Endothelial cell of umbilical vein (primary cell): ENCODE data around the gene APBB1. TPM values are rescaled to one million over a fixed set of nuclear protein-coding genes. Genes with fewer than 3 reads are reported as not detected.
"Not testable (repeated sequence)": the region's sequence is repeated elsewhere in the genome, so short reads cannot be mapped to it uniquely, and the experiment has no call there.

Experiments used
- BruUV-seq: library from RNA; stranded (reverse); fragments of 400-500 nt; replicated peaks from 2 replicates; lab custom pipeline; 2021; lab: Mats Ljungman, UMichigan
- CTCF ChIA-PET: fragments of 300-600, 350-600 bp; sonication (Branson Sonifier 250); formaldehyde crosslinking; loops from one replicate; lab custom pipeline; 2021; ENCODE audit warnings: antibody characterized with exemption, inconsistent platforms; lab: Charles Lee
- POLR2A ChIA-PET: fragments of 300-600, 350-600 bp; sonication (Branson Sonifier 250); formaldehyde crosslinking; loops from one replicate; lab custom pipeline; 2021; ENCODE audit warnings: antibody characterized with exemption, inconsistent platforms; lab: Charles Lee
- DNase-seq: peaks from one replicate; pipeline ENCODE4 v3.0.0-alpha.2; 2011; ENCODE audit warnings: low read depth, low spot score
- FAIRE-seq: peaks from 2 replicates; lab custom pipeline; 2011; peaks lifted over from hg19 to GRCh38; lab: Jason Lieb, UNC
- H2AFZ ChIP-seq: 2 replicates; pipeline ENCODE4 v1.6.0; 2012; ENCODE audit warnings: low read depth, low read length, control low read depth, inconsistent platforms
- H3K27ac ChIP-seq: 2 replicates; pipeline ENCODE4 v1.5.1; 2011; ENCODE audit warnings: low read depth, mild to moderate bottlenecking, control low read depth, low read length, moderate library complexity; ENCODE audit not compliant: insufficient read depth
- H3K27me3 ChIP-seq, 2 experiments: 2 replicates each; pipeline versions ENCODE4 v1.6.0 to v1.6.1; 2011; ENCODE audit warnings: low read length in 2 of 2, mixed read lengths in 1 of 2; ENCODE audit not compliant: control insufficient read depth in 2 of 2, insufficient read depth in 2 of 2
- H3K36me3 ChIP-seq, 2 experiments: 2 replicates in 1 of 2; 3 replicates in 1 of 2; pipeline ENCODE4 v1.5.1; 2011; ENCODE audit warnings: low read length in 2 of 2, mild to moderate bottlenecking in 1 of 2, moderate library complexity in 1 of 2; ENCODE audit not compliant: control insufficient read depth in 2 of 2, insufficient read depth in 2 of 2; ENCODE audit errors: extremely low read depth in 1 of 2
- H3K4me1 ChIP-seq: 3 replicates; pipeline ENCODE4 v1.5.1; 2011; ENCODE audit warnings: mild to moderate bottlenecking, low read length; ENCODE audit not compliant: control insufficient read depth, insufficient read depth; ENCODE audit errors: extremely low read depth
- H3K4me2 ChIP-seq: 2 replicates; pipeline ENCODE4 v1.6.1; 2011; ENCODE audit warnings: low read length, control low read depth, mixed read lengths; ENCODE audit not compliant: insufficient read depth
- H3K4me3 ChIP-seq, 3 experiments: fragments of 200-600 bp in 1 of 3; sonication (generic), shearing (Covaris generic) in 1 of 3; replicated peaks in 1 of 3; 2 replicates each; pipeline ENCODE4 v1.5.1; 2011 to 2016; ENCODE audit warnings: control low read depth in 3 of 3, low read length in 3 of 3, mild to moderate bottlenecking in 2 of 3, inconsistent platforms in 1 of 3, low read depth in 1 of 3, moderate library complexity in 1 of 3; ENCODE audit not compliant: insufficient read depth in 1 of 3
- H3K79me2 ChIP-seq: 2 replicates; pipeline ENCODE4 v1.6.0; 2012; ENCODE audit warnings: low read length, inconsistent platforms; ENCODE audit not compliant: control insufficient read depth, insufficient read depth
- H3K9ac ChIP-seq: replicated peaks from 2 replicates; pipeline ENCODE3; 2011; ENCODE audit warnings: low read length, control low read depth; ENCODE audit not compliant: insufficient read depth; ENCODE audit errors: extremely low read depth
- H3K9me1 ChIP-seq: replicated peaks from 3 replicates; pipeline ENCODE4 v1.6.0; 2011; ENCODE audit warnings: mild to moderate bottlenecking, low read length; ENCODE audit not compliant: control insufficient read depth, insufficient read depth; ENCODE audit errors: extremely low read depth
- H3K9me3 ChIP-seq: replicated peaks from 2 replicates; pipeline ENCODE4 v1.5.1; 2012; ENCODE audit warnings: low read length, inconsistent platforms; ENCODE audit not compliant: control insufficient read depth, insufficient read depth
- H4K20me1 ChIP-seq: replicated peaks from 2 replicates; pipeline ENCODE3; 2011; ENCODE audit warnings: mild to moderate bottlenecking, low read length; ENCODE audit not compliant: control insufficient read depth, insufficient read depth; ENCODE audit errors: extremely low read depth
- EZH2 ChIP-seq: IDR thresholded peaks from 2 replicates; pipeline ENCODE4 v1.6.1; 2012; ENCODE audit warnings: borderline replicate concordance, low read depth, mild to moderate bottlenecking, moderate library complexity, low read length, inconsistent platforms; ENCODE audit not compliant: severe bottlenecking
- GATA2 ChIP-seq: IDR thresholded peaks from 2 replicates; pipeline ENCODE4 v1.7.0; 2011; ENCODE audit warnings: low read depth, mild to moderate bottlenecking, moderate library complexity, mixed read lengths, low read length; ENCODE audit not compliant: insufficient read length, insufficient read depth
- JUN ChIP-seq: IDR thresholded peaks from 2 replicates; pipeline ENCODE4 v1.6.1; 2011; ENCODE audit warnings: borderline replicate concordance, low read depth; ENCODE audit not compliant: insufficient read length, insufficient read depth
- POLR2A ChIP-seq: IDR thresholded peaks from 2 replicates; pipeline ENCODE4 v1.6.1; 2012; ENCODE audit warnings: low read depth, mild to moderate bottlenecking, control low read depth, low read length
- POLR2AphosphoS5 ChIP-seq: IDR thresholded peaks from 2 replicates; pipeline ENCODE4 v1.6.1; 2012; ENCODE audit warnings: low read depth, mild to moderate bottlenecking, control low read depth, low read length, moderate library complexity; ENCODE audit not compliant: insufficient read depth
- dilution Hi-C: fragments of 300-500 bp; cut with MboI; formaldehyde crosslinking; loops from one replicate; pipeline ENCODE4 v1.15.0; 2019; ENCODE audit warnings: low sequenced_read_pairs; ENCODE audit not compliant: extremely low pct_ligation_motif_present
- intact Hi-C: fragments of 100-400 bp; cut with micrococcal nuclease; formaldehyde crosslinking; loops from one replicate; pipeline ENCODE4 v1.10.0; 2022
- polyA plus RNA-seq, 4 experiments: library from polyadenylated mRNA; depleted of rRNA in 3 of 4; stranded (reverse) in 3 of 4; unstranded in 1 of 4; fragments of >200 nt; gene quantifications; 2 replicates each; pipeline versions ENCODE4 v1.2.1 to v1.2.3, GENCODE V29; 2011 to 2012; ENCODE audit warnings: missing spikeins in 1 of 4
- total RNA-seq: library from RNA; stranded (reverse); gene quantifications from 2 replicates; pipeline ENCODE4 v1.2.3, GENCODE V29; 2021
- TF ChIP-seq, protein P1 (sequence below), 2 donors: IDR thresholded peaks; 1 replicate in 1 of 2; 2 replicates in 1 of 2; pipeline ENCODE4 v1.5.1; 2011; ENCODE audit warnings: low read length in 2 of 2, mild to moderate bottlenecking in 2 of 2, moderate library complexity in 2 of 2, control low read depth in 1 of 2, inconsistent platforms in 1 of 2, low read depth in 1 of 2; ENCODE audit not compliant: insufficient read depth in 1 of 2; ENCODE audit errors: extremely low read depth in 1 of 2
- TF ChIP-seq, protein P2 (sequence below): IDR thresholded peaks from 2 replicates; pipeline ENCODE4 v1.6.1; 2011; ENCODE audit not compliant: insufficient read depth, insufficient read length

Gene APBB1
- total and polyA plus RNA-seq, 2 donors (not counting 3 experiments of a cell fraction or from before 2014, with no cell fraction given): 48.0 to 63.5 TPM

DNA sequence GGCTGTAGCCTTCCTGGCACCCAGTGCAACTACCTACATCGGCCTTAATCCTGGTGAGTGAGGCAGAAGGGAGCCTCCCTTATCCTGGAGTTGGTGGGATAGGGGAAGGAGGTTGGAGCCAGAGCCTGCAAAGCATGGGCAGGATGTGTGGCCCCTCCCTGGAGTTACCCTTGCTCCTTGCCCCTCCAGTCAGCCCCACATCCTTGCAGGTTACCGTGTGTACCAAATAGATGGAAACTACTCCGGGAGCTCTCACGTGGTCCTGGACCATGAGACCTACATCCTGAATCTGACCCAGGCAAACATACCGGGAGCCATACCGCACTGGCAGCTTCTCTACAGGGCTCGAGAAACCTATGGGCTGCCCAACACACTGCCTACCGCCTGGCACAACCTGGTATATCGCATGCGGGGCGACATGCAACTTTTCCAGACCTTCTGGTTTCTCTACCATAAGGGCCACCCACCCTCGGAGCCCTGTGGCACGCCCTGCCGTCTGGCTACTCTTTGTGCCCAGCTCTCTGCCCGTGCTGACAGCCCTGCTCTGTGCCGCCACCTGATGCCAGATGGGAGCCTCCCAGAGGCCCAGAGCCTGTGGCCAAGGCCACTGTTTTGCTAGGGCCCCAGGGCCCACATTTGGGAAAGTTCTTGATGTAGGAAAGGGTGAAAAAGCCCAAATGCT, 24.8 kb downstream of the APBB1 start:
- Histone ChIP-seq H3K36me3 (peaks cover 0 to 10% of the 10 kb centered on the region in 2 experiments), H2AFZ (no peak overlapping the region), H3K79me2 (peaks cover 4% of the 10 kb centered on the region), H3K4me2 (no peak overlapping the region), H4K20me1 (no peaks in the 10 kb centered on the region), H3K4me3 (no peak overlapping the region), H3K9me1 (no peaks in the 10 kb centered on the region), H3K4me1 (peaks cover 15% of the 10 kb centered on the region), H3K9ac (no peak overlapping the region), H3K9me3 (no peaks in the 10 kb centered on the region), H3K27ac (no peak overlapping the region), H3K27me3 (no peaks in the 10 kb centered on the region)
- POLR2A ChIA-PET: no interaction called here
- DNase-seq: no peak
- FAIRE-seq: no peak
- CTCF ChIA-PET: interaction anchor here (1.1 kb wide), 2 partner anchors 25 to 31 kb away, joined by 3 read pairs; partner anchors contain the start of gene APBB1
- dilution Hi-C loops (no loop called here), intact Hi-C loops (no loop called here)
- TF ChIP-seq, protein P1, sequence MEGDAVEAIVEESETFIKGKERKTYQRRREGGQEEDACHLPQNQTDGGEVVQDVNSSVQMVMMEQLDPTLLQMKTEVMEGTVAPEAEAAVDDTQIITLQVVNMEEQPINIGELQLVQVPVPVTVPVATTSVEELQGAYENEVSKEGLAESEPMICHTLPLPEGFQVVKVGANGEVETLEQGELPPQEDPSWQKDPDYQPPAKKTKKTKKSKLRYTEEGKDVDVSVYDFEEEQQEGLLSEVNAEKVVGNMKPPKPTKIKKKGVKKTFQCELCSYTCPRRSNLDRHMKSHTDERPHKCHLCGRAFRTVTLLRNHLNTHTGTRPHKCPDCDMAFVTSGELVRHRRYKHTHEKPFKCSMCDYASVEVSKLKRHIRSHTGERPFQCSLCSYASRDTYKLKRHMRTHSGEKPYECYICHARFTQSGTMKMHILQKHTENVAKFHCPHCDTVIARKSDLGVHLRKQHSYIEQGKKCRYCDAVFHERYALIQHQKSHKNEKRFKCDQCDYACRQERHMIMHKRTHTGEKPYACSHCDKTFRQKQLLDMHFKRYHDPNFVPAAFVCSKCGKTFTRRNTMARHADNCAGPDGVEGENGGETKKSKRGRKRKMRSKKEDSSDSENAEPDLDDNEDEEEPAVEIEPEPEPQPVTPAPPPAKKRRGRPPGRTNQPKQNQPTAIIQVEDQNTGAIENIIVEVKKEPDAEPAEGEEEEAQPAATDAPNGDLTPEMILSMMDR (IDR thresholded peaks at IDR 0.05; ENCODE audit: extremely low read depth in 1 of 2, insufficient read depth in 1 of 2, low read depth in 1 of 2, low read length in 2 of 2): no peak
- peak; percentile 13 for TF ChIP-seq POLR2A
- TF ChIP-seq GATA2: no peak
- no peak for TF ChIP-seq JUN
- no peak for TF ChIP-seq EZH2
- no peak for TF ChIP-seq POLR2AphosphoS5
- TF ChIP-seq, protein P2, sequence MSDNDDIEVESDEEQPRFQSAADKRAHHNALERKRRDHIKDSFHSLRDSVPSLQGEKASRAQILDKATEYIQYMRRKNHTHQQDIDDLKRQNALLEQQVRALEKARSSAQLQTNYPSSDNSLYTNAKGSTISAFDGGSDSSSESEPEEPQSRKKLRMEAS: no peak
- BruUV-seq: TSS peak; percentile 13

DNA sequence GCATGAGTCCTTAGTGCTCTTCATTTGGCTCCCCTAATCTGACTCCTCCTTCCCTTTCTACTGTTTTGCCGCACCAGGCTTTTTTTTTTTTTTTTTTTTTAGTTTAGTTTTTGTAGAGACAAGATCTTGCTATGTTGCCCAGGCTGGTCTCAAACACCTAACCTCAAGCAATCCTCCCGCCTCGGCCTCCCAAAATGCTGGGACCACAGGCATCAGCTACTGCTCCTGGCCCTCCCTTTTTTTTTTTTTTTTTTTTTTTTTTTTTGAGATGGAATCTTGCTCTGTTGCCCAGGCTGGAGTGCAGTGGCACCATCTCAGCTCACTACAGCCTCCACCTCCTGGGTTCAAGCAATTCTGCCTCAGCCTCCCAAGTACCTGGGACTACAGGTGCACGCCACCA, 26.6 kb downstream of the APBB1 start:
- BruUV-seq, intact Hi-C loops, H3K27me3 ChIP-seq, H3K9ac ChIP-seq, POLR2A ChIA-PET, H3K36me3 ChIP-seq, H3K27ac ChIP-seq, FAIRE-seq, DNase-seq, H2AFZ ChIP-seq, H3K9me1 ChIP-seq, H3K9me3 ChIP-seq, H4K20me1 ChIP-seq, H3K4me3 ChIP-seq, dilution Hi-C loops, H3K4me2 ChIP-seq, H3K79me2 ChIP-seq: not testable (repeated sequence)
- peaks cover 33% of the 10 kb centered on the region for H3K4me1 ChIP-seq
- CTCF ChIA-PET: interaction anchor here (1.1 to 1.9 kb wide), 4 partner anchors 9 to 47 kb away, joined by 3 to 12 read pairs (median 7); no protein-coding TSS in a partner anchor
